Cardiac muscle cell (in vitro differentiated cells and primary cell): ENCODE results near the gene PIPOX. TPM values are rescaled to one million over a fixed set of nuclear protein-coding genes. Genes with fewer than 3 reads are reported as not detected.

Experiments used
- DNase-seq, 2 donors: peaks; one replicate each; pipeline versions ENCODE4 v3.0.0 to v3.0.0-alpha.2; 2010 to 2017; ENCODE audit warnings: low read depth in 1 of 2, low spot score in 1 of 2
- H3K27ac ChIP-seq: fragments of 200-600 bp; sonication (generic); 2 replicates; pipeline ENCODE4 v1.5.1; 2016
- H3K27me3 ChIP-seq: fragments of 200-600 bp; sonication (generic); 2 replicates; pipeline ENCODE4 v1.6.0; 2016; ENCODE audit warnings: control low read depth
- H3K36me3 ChIP-seq: fragments of 200-600 bp; sonication (generic); 2 replicates; pipeline ENCODE4 v1.5.1; 2016; ENCODE audit warnings: control low read depth
- H3K4me1 ChIP-seq: fragments of 200-600 bp; sonication (generic); 2 replicates; pipeline ENCODE4 v1.8.1; 2017; ENCODE audit warnings: low read depth, mild to moderate bottlenecking, mixed run types
- H3K4me3 ChIP-seq: fragments of 200-600 bp; sonication (generic); 2 replicates; pipeline ENCODE4 v1.5.1; 2016; ENCODE audit warnings: mild to moderate bottlenecking
- H3K9me3 ChIP-seq: fragments of 200-600 bp; sonication (generic); 2 replicates; pipeline ENCODE4 v1.5.1; 2017; ENCODE audit warnings: low read depth, mild to moderate bottlenecking, control low read depth
- CTCF ChIP-seq: IDR thresholded peaks from 2 replicates; pipeline ENCODE4 v1.5.1; 2012; ENCODE audit warnings: low read depth, mild to moderate bottlenecking, low read length
- polyA plus RNA-seq: library from polyadenylated mRNA; unstranded; fragments of >200 nt; fragmentation: Nextera tagmentation; extraction: Ambion mirVana; gene quantifications from 2 replicates; pipeline ENCODE4 v1.2.1, GENCODE V29; 2016
- total RNA-seq: library from RNA; depleted of rRNA; stranded (reverse); fragments of >200 nt; gene quantifications from 2 replicates; pipeline ENCODE4 v1.2.3, GENCODE V29; 2016

Gene PIPOX
- total and polyA plus RNA-seq, 2 experiments from 2014 or later: 5.3 to 6.5 TPM

- Histone ChIP-seq H3K9me3 (no peaks in the 10 kb centered on the region), H3K4me3 (no peak overlapping the region), H3K36me3 (no peaks in the 10 kb centered on the region), H3K27me3 (peaks cover 25% of the 10 kb centered on the region), H3K27ac (no peak overlapping the region), H3K4me1 (no peaks in the 10 kb centered on the region)
- no peak for TF ChIP-seq CTCF
- DNase-seq: no peak
Observed at GRCh38 chr17:29007456-29007855, 35.5 kb upstream of the PIPOX start.

- Histone ChIP-seq H3K4me1 (no peaks in the 10 kb centered on the region), H3K36me3 (no peaks in the 10 kb centered on the region), H3K9me3 (no peaks in the 10 kb centered on the region), H3K4me3 (no peak overlapping the region), H3K27ac (no peak overlapping the region), H3K27me3 (peaks cover 25% of the 10 kb centered on the region)
- TF ChIP-seq CTCF: no peak
- peak in 1 of 2 donors; percentile 53 for DNase-seq
Observed at GRCh38 chr17:29007860-29008455, 35.0 kb upstream of the PIPOX start.

DNA sequence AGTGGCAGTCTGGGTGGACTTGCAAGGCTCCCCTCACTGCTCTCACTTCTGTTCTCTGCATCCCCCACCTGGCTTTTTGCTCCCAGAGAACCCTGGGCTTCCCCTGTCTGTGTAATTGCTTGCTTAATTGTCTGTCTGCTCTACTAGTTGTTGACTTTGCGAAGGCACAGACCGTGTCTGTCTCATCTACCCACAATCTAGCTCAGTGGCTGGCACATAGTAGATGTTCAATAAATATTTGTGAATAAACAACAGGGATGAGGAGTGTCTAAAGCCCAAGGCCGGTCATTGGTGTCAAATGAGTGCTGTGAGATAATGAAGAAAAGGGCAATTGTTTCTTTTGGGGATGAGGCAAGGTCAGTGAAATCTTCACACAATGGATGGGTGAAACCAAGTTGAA is 34.4 kb upstream of the PIPOX start:
- no peak overlapping the region for H3K27ac ChIP-seq
- H3K36me3 ChIP-seq: no peaks in the 10 kb centered on the region
- no peak for TF ChIP-seq CTCF
- H3K9me3 ChIP-seq: no peaks in the 10 kb centered on the region
- no peak overlapping the region for H3K4me3 ChIP-seq
- no peak for DNase-seq
- H3K4me1 ChIP-seq: no peaks in the 10 kb centered on the region
- H3K27me3 ChIP-seq: peaks cover 22% of the 10 kb centered on the region

DNA sequence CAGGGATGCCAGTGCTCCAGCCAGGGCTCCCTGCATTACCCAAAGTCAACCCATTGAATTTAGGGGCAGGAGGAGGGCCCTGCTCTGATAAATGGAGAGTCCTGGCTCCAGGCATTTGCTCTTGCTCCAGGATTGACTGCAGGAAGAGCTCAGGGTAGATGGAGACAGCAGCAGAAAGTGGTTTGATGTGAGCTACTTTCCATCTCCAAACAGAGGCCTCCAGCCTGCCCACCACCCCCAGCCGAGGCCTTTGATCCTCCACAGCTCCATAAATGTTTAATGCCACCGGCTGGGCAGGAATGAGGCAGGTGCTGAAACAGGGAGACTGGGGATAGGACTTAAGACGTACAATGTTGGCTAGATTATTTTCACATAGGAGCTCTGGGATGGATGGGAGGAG is 32.8 kb upstream of the PIPOX start:
- H3K4me3 ChIP-seq: no peak overlapping the region
- DNase-seq: no peak
- no peak for TF ChIP-seq CTCF
- no peaks in the 10 kb centered on the region for H3K36me3 ChIP-seq
- H3K27me3 ChIP-seq: peaks cover 7% of the 10 kb centered on the region
- no peaks in the 10 kb centered on the region for H3K4me1 ChIP-seq
- H3K27ac ChIP-seq: no peak overlapping the region
- H3K9me3 ChIP-seq: no peaks in the 10 kb centered on the region

GRCh38 chr17:29010586-29010985 is 32.4 kb upstream of the PIPOX start:
- DNase-seq: no peak
- peaks cover 2% of the 10 kb centered on the region for H3K27me3 ChIP-seq
- TF ChIP-seq CTCF: no peak

More at GRCh38 chr17:29010586-29010985, 32.4 kb upstream of the PIPOX start:
- Histone ChIP-seq H3K4me1 (no peaks in the 10 kb centered on the region), H3K9me3 (no peaks in the 10 kb centered on the region), H3K4me3 (no peak overlapping the region), H3K36me3 (no peaks in the 10 kb centered on the region), H3K27ac (no peak overlapping the region)
